PC-9 (cell line): ENCODE data around the gene CDH12.

ENCODE experiments used
- EZH2 ChIP-seq: fragments of 200-600 bp; sonication (generic); IDR thresholded peaks from 2 replicates; pipeline ENCODE4 v1.8.0; 2017; ENCODE audit warnings: antibody characterized with exemption, low read depth
- TF ChIP-seq, protein P1 (sequence below): fragments of 200-600 bp; sonication (generic); conservative IDR thresholded peaks from 2 replicates; pipeline ENCODE4 v1.6.1; 2017; ENCODE audit warnings: mixed run types, antibody characterized with exemption, mild to moderate bottlenecking, moderate library complexity

DNA sequence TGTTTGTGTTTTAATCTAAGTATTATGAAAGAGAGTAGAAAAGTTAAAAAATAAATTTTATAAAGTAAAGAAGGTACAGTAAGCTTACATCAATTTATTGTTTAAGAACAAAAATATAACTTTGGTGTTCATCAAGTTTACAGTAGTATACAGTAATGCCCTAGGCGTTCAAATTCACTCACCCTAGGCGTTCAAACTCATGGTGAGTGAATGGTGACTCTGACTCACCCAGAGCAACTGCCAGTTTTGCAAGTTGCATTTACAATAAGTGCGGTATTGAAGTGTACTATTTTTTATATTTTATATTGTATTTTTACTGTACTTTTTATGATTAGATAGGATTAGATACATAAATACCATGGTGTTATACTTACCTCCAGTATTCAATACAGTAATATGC is 421.3 kb downstream of the CDH12 start:
- TF ChIP-seq, protein P1, sequence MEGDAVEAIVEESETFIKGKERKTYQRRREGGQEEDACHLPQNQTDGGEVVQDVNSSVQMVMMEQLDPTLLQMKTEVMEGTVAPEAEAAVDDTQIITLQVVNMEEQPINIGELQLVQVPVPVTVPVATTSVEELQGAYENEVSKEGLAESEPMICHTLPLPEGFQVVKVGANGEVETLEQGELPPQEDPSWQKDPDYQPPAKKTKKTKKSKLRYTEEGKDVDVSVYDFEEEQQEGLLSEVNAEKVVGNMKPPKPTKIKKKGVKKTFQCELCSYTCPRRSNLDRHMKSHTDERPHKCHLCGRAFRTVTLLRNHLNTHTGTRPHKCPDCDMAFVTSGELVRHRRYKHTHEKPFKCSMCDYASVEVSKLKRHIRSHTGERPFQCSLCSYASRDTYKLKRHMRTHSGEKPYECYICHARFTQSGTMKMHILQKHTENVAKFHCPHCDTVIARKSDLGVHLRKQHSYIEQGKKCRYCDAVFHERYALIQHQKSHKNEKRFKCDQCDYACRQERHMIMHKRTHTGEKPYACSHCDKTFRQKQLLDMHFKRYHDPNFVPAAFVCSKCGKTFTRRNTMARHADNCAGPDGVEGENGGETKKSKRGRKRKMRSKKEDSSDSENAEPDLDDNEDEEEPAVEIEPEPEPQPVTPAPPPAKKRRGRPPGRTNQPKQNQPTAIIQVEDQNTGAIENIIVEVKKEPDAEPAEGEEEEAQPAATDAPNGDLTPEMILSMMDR, result no peak
- TF ChIP-seq EZH2, result no peak
